Activated T-cell treated with anti-CD3 and anti-CD28 coated beads, Interleukin-2, amount 50 U/mL, for 4 hours (primary cell): ENCODE data around the gene DEPP1. TPM values are rescaled to one million over a fixed set of nuclear protein-coding genes. Genes with fewer than 3 reads are reported as not detected.

Source experiments
- ATAC-seq, 2 donors: fragments of 200-7000 bp; cut with Tn5 transposase; one replicate each; pipeline ENCODE4 v1.10.0; 2021
- DNase-seq: peaks from one replicate; pipeline ENCODE4 v3.0.0-alpha.2; 2020
- H3K27me3 Mint-ChIP-seq: one replicate; pipeline ENCODE4 v1.8.0; 2021; ENCODE audit warnings: low read depth, mixed read lengths
- H3K36me3 Mint-ChIP-seq: one replicate; pipeline ENCODE4 v1.8.0; 2022; ENCODE audit warnings: mixed read lengths; ENCODE audit not compliant: insufficient read depth
- H3K4me1 Mint-ChIP-seq: one replicate; pipeline ENCODE4 v1.8.0; 2021; ENCODE audit warnings: low read depth, mixed read lengths
- H3K4me3 Mint-ChIP-seq: one replicate; pipeline ENCODE4 v1.8.0; 2021; ENCODE audit warnings: mild to moderate bottlenecking, moderate library complexity, mixed read lengths
- H3K9me3 Mint-ChIP-seq: one replicate; pipeline ENCODE4 v1.8.0; 2021; ENCODE audit warnings: mixed read lengths
- total RNA-seq, 3 donors: library from RNA; stranded (reverse); gene quantifications; one replicate each; pipeline ENCODE4 v1.2.1, GENCODE V29; 2021

Gene DEPP1
- total RNA-seq, 3 donors from 2014 or later: 0.20 to 0.24 (median 0.22) TPM

DNA sequence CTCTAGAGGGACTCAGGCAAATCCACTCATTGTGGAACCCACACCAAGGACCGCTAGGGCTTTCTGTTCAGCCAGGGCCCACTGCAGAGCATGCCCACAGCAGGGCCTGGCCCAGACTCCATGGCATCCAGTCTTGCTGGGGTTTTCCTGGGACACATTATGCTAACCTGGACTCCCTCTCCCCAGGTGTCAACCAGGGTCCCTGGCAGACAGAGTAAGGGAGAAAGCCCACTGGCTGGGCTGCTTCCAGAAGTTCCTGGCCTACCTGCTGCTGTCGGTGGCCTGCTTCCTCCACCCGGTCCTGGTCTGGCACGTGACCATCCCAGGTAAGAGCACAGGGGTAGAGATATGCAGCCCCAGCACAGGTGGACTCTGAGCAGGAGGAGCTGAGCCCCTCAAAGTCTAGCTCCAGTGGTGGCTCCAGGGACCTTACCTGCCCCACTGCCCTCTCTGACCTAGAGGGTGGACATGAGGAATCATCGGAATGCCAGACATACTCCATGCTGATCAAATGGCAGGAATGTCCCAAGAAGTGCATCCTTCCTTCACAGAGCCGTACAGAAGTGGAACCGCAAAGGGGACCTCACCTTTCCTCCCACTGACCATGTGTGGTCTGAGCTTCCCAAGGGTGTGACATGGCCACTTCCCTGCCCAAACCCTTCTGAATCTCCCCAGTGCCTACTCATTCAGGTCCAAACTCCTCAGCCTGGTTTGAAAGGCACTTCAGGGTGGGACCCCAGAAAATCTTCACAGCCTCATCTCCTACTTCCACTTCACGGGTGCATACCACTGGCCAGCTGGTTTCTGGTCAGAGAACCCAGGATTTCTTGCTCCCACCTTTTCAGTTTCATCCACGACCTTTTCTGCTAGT lies 44.9 kb downstream of the DEPP1 start:
- Mint-ChIP-seq H3K27me3 (peaks cover 2% of the 10 kb centered on the region), H3K4me1 (no peaks in the 10 kb centered on the region), H3K36me3 (no peaks in the 10 kb centered on the region), H3K4me3 (no peak overlapping the region), H3K9me3 (no peaks in the 10 kb centered on the region)
- DNase-seq: no peak
- ATAC-seq: no peak

DNA sequence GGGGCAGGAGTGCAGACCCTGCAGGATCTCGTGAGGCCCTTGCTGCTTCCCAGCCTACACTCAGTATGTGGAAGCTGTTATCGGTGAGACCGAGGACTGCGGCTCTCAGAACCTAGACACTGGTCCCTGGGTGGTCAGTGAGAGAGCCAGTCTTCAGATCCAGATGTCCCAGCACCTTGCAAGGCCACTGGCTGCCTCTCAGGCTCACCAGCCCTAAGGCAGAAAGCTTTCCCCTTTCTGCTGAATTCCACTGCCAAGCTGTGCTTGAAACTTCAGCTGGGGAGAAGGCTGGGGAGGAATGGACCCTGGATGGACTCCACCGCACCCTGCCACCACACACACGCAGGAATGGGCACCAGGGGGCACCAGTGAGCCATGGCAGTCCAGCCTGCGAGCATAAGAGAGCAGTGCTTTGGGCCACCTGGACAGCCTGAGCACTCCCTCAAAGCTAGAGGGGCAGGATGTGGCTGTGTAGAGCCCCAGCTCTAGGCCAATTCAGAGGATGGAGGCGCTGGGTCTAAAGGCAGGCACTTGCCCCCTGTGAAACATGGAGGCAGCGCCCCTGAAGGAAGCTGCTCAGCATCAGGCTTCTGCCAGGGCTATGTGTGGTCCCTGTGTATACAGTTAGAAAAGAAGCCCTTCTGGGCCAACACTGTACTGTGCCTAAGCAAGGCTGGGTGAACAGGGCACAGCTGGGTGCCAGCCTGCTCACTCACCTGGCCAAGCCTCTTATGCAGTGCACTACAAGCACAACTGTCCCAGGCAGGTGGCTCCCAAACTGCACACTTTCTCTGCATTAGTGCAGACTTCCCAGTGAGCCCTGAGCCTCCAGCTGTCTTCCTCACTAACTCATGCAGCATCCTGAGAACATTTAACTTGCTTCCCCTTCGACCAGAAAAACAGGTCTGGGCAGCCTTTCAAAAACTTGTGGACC lies 45.8 kb downstream of the DEPP1 start:
- DNase-seq (peak; percentile 79), ATAC-seq (peak; percentile 90 to 91)
- Mint-ChIP-seq H3K4me1 (no peaks in the 10 kb centered on the region), H3K9me3 (no peaks in the 10 kb centered on the region), H3K27me3 (peaks cover 2% of the 10 kb centered on the region), H3K36me3 (no peaks in the 10 kb centered on the region), H3K4me3 (no peak overlapping the region)

DNA sequence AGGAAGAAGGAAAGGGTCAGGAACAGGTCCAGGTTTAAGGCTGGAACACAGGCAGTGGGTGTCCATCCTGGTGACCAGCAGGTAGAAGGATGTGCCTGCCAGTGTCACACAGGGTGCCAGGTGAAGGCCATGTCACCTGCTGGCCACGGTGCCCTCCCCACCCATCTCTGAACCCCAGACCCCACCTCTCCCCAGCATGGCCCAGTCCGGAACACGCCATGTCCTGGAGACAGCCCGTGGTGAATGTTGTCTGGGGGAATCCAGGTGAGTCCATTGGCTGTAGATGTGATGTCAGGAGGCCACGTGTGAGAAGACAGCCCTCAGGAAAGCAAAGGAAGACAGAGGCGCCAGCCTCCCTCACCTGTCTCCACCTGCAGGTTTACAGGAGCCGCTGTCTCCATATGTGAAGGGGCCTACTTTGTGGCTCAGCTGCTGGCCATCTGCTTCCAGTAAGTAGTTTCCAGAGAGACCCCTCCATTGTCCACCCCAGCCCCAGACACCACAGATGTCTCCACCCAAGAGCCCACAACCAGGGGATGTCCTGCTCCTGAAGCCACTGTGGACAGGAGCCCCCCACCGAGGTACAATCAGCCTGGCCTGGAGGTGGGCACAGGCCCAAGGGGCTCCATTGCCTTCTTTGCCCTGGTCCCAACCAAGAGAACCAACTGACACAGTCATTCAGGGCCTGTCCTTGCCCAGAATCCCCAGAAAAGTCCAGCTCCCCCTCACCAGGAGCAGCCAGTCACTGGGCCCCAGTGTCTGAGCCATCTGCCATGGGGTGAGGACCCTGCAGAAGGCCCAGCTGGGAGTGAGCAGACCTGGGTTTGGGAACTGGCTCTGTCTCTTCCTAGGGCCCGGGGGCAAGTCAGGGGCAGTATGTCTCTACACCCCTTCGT lies 46.7 kb downstream of the DEPP1 start:
- no peak for ATAC-seq
- no peaks in the 10 kb centered on the region for H3K4me1 Mint-ChIP-seq

DNA sequence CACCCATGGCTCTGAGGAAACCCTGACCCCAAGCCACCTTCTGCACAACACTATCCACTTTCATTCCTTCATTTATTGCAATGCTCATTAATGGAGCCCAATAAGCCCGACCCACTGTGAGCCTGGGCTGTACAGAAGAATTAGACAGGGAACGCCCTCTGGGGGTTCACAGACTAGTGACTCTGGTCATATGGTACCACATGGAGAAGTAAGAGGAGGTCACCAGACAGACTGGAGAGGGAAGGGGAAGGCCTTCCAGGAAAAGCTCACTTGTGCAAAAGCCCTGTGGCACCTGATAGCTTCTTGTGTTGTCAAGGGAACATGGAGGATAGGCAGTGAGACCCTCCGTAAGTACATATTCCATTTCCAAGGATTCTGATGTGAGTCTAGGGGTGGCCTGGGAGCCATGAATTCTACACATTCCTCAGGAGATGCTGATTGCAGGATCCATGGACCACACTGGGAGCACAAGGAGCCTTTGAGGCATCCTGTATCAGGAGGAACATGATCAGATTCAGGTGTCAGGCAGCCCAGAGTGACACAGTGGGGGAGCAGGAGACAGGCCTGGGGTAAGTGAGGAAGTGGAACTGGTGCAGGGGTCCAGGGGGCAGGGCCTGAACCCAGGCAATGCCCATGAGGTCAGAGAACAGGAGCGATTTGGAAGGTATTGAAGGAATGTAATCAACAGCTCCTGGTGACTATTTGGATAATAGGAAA lies 47.5 kb downstream of the DEPP1 start:
- Mint-ChIP-seq H3K9me3 (no peaks in the 10 kb centered on the region), H3K4me3 (no peak overlapping the region), H3K27me3 (peaks cover 2% of the 10 kb centered on the region), H3K36me3 (no peaks in the 10 kb centered on the region), H3K4me1 (no peaks in the 10 kb centered on the region)
- ATAC-seq (no peak), DNase-seq (no peak)

More for the DNA sequence above, 46.7 kb downstream of the DEPP1 start:
- Mint-ChIP-seq H3K4me3 (no peak overlapping the region), H3K9me3 (no peaks in the 10 kb centered on the region), H3K36me3 (no peaks in the 10 kb centered on the region), H3K27me3 (peaks cover 2% of the 10 kb centered on the region)
- no peak for DNase-seq

DNA sequence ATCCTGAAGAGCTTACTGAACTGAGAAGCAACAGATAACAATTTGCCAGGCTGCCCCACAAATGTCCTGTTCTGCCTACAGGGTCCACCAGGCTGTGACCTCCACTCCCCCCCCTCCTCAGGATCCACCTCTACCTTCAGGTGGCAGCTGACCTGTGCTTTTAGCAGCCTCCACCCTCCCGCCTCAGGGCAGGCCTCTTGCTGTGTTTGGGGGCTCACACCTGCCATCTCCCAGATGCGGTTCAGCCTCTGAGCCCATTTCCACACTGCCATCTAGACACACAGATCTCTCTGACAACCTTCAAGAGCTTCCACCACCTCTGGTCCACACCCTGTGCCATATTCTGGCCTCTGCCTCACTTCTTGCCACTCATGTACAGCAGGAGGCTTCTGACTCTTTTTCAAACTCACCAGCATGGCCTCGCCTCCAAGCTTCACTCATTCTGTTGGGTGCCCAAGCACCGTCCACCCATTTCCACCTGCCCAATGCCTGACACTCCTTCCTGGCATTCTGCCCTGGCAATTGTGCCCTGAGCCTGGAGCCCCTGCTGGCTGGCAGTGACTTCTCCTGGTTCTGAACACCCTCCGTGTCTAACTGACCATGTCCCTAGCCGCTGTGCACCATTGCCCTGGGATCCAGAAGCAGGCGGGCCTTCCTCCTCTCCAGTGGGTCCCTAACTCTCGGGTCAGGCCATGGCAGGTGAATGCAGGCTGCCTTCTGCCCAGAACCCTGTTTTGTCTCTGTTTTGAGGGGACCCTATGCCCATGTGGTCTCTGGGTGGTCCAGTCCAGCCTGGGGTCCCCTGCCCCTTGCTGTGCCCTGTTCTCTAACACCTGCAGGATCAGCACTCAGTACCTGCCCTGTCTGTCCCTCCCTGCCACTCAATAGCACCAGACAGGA lies 49.0 kb downstream of the DEPP1 start:
- no peak overlapping the region for H3K4me3 Mint-ChIP-seq
- peaks cover 2% of the 10 kb centered on the region for H3K27me3 Mint-ChIP-seq
- H3K9me3 Mint-ChIP-seq: no peaks in the 10 kb centered on the region
- H3K4me1 Mint-ChIP-seq: no peaks in the 10 kb centered on the region
- DNase-seq: no peak
- no peaks in the 10 kb centered on the region for H3K36me3 Mint-ChIP-seq
- ATAC-seq: no peak

DNA sequence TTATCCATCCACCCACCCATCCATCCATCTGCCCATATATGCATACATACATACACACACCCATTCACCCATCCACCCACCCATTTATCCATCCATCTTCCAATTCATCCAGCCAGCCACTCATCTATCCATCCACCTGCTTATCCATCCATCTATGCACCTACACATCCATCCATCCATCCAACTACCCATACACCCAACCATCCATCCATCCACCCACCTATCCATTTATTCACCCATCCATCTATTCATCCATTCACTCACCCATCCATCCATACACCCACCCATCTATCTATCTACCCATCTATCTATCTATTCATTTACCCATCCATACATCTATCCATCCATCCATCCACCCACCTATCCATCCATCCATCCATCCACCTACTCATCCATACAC lies 50.1 kb downstream of the DEPP1 start:
- ATAC-seq: no peak
- H3K27me3 Mint-ChIP-seq: no peaks in the 10 kb centered on the region
- H3K4me1 Mint-ChIP-seq: no peaks in the 10 kb centered on the region
- no peaks in the 10 kb centered on the region for H3K9me3 Mint-ChIP-seq
- no peak overlapping the region for H3K4me3 Mint-ChIP-seq
- H3K36me3 Mint-ChIP-seq: no peaks in the 10 kb centered on the region
- no peak for DNase-seq

DNA sequence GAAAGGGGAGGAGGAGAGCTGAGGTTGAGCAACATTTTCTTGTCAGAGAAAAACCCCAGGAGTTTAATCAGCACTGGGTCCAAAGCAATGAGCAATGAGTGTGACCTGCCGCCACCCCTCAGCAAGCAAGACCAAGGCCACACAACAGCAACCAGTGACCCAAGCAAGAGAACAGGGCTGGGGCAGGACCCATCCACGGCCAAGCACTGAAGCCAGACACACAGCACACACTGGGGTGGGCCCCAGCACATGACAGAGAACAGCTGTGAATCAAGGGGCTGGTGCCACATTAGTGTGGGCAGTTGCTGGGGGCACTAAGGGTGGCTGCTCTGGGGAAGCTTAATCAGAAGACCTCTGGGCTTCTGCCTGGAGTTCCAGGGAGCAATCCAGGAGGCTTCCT lies 51.3 kb downstream of the DEPP1 start:
- DNase-seq: no peak
- ATAC-seq: no peak
- Mint-ChIP-seq H3K4me1 (no peaks in the 10 kb centered on the region), H3K27me3 (no peaks in the 10 kb centered on the region), H3K9me3 (no peaks in the 10 kb centered on the region), H3K36me3 (no peaks in the 10 kb centered on the region), H3K4me3 (no peak overlapping the region)

DNA sequence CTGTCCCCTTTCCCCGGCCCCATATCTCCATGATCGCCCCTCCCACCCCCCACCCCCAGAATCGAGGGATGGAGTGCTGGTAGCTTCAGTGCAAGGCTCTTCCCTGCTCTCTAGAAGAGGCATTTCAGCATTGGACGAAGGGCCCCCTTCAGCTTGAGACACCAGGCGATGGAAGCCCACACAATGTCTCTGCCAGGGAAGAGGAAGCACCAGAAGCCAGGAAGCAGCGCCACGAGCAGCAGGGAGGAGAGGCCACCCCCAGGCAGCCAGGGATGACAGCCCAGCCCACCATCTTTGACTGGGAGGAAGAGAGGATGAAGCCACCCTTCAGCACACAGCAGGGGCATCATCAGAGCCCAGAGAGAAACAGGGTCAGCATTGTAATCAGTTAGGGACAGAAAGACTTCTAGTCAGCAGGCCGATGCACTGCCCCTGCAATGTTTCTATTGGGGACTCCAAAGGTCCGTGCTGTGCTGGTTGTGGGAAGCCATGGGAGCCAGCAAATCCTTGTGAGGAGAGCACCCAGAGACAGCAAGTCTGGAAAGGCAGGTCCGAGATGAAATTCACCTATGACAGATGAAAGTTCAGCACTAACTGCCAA lies 51.8 kb downstream of the DEPP1 start:
- DNase-seq (no peak), ATAC-seq (no peak)
- no peaks in the 10 kb centered on the region for H3K36me3 Mint-ChIP-seq
- no peak overlapping the region for H3K4me3 Mint-ChIP-seq
- H3K4me1 Mint-ChIP-seq: no peaks in the 10 kb centered on the region
- H3K9me3 Mint-ChIP-seq: no peaks in the 10 kb centered on the region
- H3K27me3 Mint-ChIP-seq: no peaks in the 10 kb centered on the region

Other genes with a start within 250 kb of the DEPP1 start
- not detected for gene TMEM72, start 67.5 kb downstream of the DEPP1 start, total RNA-seq
- gene RASSF4, start 19.0 kb downstream of the DEPP1 start, total RNA-seq: under 1 TPM; 0.28 to 0.61 (median 0.33) TPM
- 10 to 100 TPM; 16.4 to 22.9 (median 22.7) TPM for gene ZNF22, start 22.1 kb upstream of the DEPP1 start, total RNA-seq